ENCODE results near the gene TSHR. TPM values are rescaled to one million over a fixed set of nuclear protein-coding genes. Genes with fewer than 3 reads are reported as not detected.

The TSHR gene
- total RNA-seq, 1 donor from 2014 or later: 1.9 TPM

- intact Hi-C loops (cut with micrococcal nuclease): loop anchor here (1.0 to 5.0 kb wide), 8 partner anchors 19 to 362 kb away; partner anchors contain the start of genes CEP128, SEL1L and TSHR
Measured at GRCh38 chr14:81170104-81170828, 214.8 kb downstream of the TSHR start.

- intact Hi-C loops (cut with micrococcal nuclease): loop anchor here (1.0 to 5.0 kb wide), 8 partner anchors 18 to 361 kb away; partner anchors contain the start of genes CEP128, SEL1L and TSHR
Measured at GRCh38 chr14:81170829-81171195, 215.4 kb downstream of the TSHR start.

- intact Hi-C loops (cut with micrococcal nuclease): loop anchor here (5.0 kb wide), 3 partner anchors 230 to 360 kb away; partner anchors contain the start of genes CEP128 and SEL1L
Measured at GRCh38 chr14:81172353-81172752, 216.9 kb downstream of the TSHR start.

- intact Hi-C loops (cut with micrococcal nuclease): loop anchor here (5.0 kb wide), 3 partner anchors 231 to 359 kb away; partner anchors contain the start of genes CEP128 and SEL1L
Measured at GRCh38 chr14:81172881-81173280, 217.5 kb downstream of the TSHR start.

- intact Hi-C loops (cut with micrococcal nuclease): no loop called here
Measured at GRCh38 chr14:81176241-81176640, 220.8 kb downstream of the TSHR start.

- intact Hi-C loops (cut with micrococcal nuclease): no loop called here
Measured at GRCh38 chr14:81177225-81177624, 221.8 kb downstream of the TSHR start.

- intact Hi-C loops (cut with micrococcal nuclease): no loop called here
Measured at GRCh38 chr14:81178063-81178462, 222.6 kb downstream of the TSHR start.

GRCh38 chr14:81179631-81180030 is 224.2 kb downstream of the TSHR start:
- intact Hi-C loops (cut with micrococcal nuclease): no loop called here

- intact Hi-C loops (cut with micrococcal nuclease): loop anchor here (1.0 to 2.0 kb wide), 2 partner anchors 17 to 31 kb away; no protein-coding TSS in a partner anchor
Measured at GRCh38 chr14:81187832-81188522, 232.6 kb downstream of the TSHR start.

GRCh38 chr14:81192594-81192993 is 237.2 kb downstream of the TSHR start:
- intact Hi-C loops (cut with micrococcal nuclease): no loop called here

- intact Hi-C loops (cut with micrococcal nuclease): no loop called here
Measured at GRCh38 chr14:81193924-81194633, 238.7 kb downstream of the TSHR start.

Other genes starting within 250 kb of the TSHR start
- 31.7 and 32.2 TPM in 2 replicates for gene CEP128, start 13.9 kb upstream of the TSHR start, total RNA-seq